ENCODE measurements around the gene KBTBD13.

KBTBD13 gene

DNA sequence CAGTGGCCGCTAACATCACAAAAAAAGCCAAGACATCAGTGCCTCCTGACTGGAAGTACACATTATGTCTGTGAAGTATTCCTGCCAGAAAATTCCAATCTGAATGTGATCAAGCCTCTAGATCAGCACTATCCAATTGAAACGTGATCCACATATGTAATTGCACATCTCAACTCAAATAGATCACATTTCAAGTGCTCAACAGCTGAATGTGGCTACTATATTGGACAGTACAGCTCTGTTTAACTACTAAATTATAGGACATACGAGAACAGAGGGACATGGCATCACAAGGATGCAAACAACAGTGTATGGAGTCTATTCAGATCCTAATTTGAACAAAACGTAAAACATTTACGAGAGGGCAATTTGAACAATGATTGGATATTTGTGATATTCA, 39.0 kb downstream of the KBTBD13 start:
- DNase-seq: no peak
